PC-3 (cell line): Measurements from ENCODE around the gene PDIK1L.

Experiments used
- EZH2 ChIP-seq: fragments of 300-600 bp; sonication (generic); IDR thresholded peaks from one replicate; pipeline ENCODE4 v1.6.1; 2017; ENCODE audit warnings: antibody characterized with exemption, mild to moderate bottlenecking, low read length; ENCODE audit not compliant: unreplicated experiment
- TF ChIP-seq, protein P1 (sequence below): fragments of 300-600 bp; sonication (generic); conservative IDR thresholded peaks from 2 replicates; pipeline ENCODE4 v1.5.1; 2017; ENCODE audit warnings: antibody characterized with exemption, low read depth, mild to moderate bottlenecking, low read length

DNA sequence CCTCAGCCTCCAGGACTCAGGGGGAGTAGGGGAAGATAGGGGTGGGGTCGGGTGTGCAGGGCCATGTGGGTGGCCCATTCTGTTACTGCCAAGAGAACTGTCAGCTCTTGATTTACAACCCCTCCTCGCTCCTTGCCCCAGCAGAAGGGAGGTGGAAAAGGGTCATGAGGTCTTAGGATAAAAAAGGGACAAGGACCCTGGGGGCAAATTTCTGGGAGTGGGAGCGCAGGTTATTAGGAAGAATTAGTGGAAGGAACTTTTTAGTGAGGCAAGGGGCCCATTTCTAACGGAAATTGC is 48.1 kb downstream of the PDIK1L start:
- TF ChIP-seq, protein P1, sequence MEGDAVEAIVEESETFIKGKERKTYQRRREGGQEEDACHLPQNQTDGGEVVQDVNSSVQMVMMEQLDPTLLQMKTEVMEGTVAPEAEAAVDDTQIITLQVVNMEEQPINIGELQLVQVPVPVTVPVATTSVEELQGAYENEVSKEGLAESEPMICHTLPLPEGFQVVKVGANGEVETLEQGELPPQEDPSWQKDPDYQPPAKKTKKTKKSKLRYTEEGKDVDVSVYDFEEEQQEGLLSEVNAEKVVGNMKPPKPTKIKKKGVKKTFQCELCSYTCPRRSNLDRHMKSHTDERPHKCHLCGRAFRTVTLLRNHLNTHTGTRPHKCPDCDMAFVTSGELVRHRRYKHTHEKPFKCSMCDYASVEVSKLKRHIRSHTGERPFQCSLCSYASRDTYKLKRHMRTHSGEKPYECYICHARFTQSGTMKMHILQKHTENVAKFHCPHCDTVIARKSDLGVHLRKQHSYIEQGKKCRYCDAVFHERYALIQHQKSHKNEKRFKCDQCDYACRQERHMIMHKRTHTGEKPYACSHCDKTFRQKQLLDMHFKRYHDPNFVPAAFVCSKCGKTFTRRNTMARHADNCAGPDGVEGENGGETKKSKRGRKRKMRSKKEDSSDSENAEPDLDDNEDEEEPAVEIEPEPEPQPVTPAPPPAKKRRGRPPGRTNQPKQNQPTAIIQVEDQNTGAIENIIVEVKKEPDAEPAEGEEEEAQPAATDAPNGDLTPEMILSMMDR = no peak
- no peak for TF ChIP-seq EZH2
